Measurements from ENCODE around the gene IDS.

IDS gene

GRCh38 chrX:149487292-149487691, 17.8 kb downstream of the IDS start:
- Histone ChIP-seq H3K9me3 (ENCODE audit: low read depth, low read length) (no peaks in the 10 kb centered on the region), H3K4me3 (no peak overlapping the region), H3K27ac (no peak overlapping the region), H3K36me3 (ENCODE audit: insufficient read depth, low read length) (no peaks in the 10 kb centered on the region), H3K9ac (ENCODE audit: insufficient read length) (no peak overlapping the region)
- TF ChIP-seq POLR2AphosphoS5 (IDR thresholded peaks at IDR 0.05; ENCODE audit: borderline replicate concordance, low read depth, low read length): no peak
- TF ChIP-seq FOXP2 (optimal IDR thresholded peaks at IDR 0.05; ENCODE audit: control extremely low read depth, extremely low read length, insufficient read depth): no peak
- TF ChIP-seq EZH2 (IDR thresholded peaks at IDR 0.05): no peak
- no peak for DNase-seq (ENCODE audit: low read depth, low spot score)

GRCh38 chrX:149476513-149476912, 28.6 kb downstream of the IDS start:
- Histone ChIP-seq H3K36me3 (ENCODE audit: insufficient read depth, low read length) (no peaks in the 10 kb centered on the region), H3K27ac (no peak overlapping the region), H3K9ac (ENCODE audit: insufficient read length) (no peak overlapping the region), H3K9me3 (ENCODE audit: low read depth, low read length) (no peaks in the 10 kb centered on the region), H3K4me3 (no peak overlapping the region)
- DNase-seq (ENCODE audit: low read depth, low spot score): no peak
- no peak for TF ChIP-seq EZH2 (IDR thresholded peaks at IDR 0.05)
- no peak for TF ChIP-seq FOXP2 (optimal IDR thresholded peaks at IDR 0.05; ENCODE audit: control extremely low read depth, extremely low read length, insufficient read depth)
- TF ChIP-seq POLR2AphosphoS5 (IDR thresholded peaks at IDR 0.05; ENCODE audit: borderline replicate concordance, low read depth, low read length): no peak

GRCh38 chrX:149473966-149474365, 31.1 kb downstream of the IDS start:
- no peak overlapping the region for H3K4me3 ChIP-seq
- no peak overlapping the region for H3K27ac ChIP-seq
- no peaks in the 10 kb centered on the region for H3K36me3 ChIP-seq (ENCODE audit: insufficient read depth, low read length)
- DNase-seq (ENCODE audit: low read depth, low spot score): no peak
- H3K9ac ChIP-seq (ENCODE audit: insufficient read length): no peak overlapping the region
- no peaks in the 10 kb centered on the region for H3K9me3 ChIP-seq (ENCODE audit: low read depth, low read length)
- no peak for TF ChIP-seq POLR2AphosphoS5 (IDR thresholded peaks at IDR 0.05; ENCODE audit: borderline replicate concordance, low read depth, low read length)
- TF ChIP-seq FOXP2 (optimal IDR thresholded peaks at IDR 0.05; ENCODE audit: control extremely low read depth, extremely low read length, insufficient read depth): no peak
- TF ChIP-seq EZH2 (IDR thresholded peaks at IDR 0.05): no peak

- H3K9ac ChIP-seq (ENCODE audit: insufficient read length): no peak overlapping the region
- H3K9me3 ChIP-seq (ENCODE audit: low read depth, low read length): no peaks in the 10 kb centered on the region
- no peak overlapping the region for H3K27ac ChIP-seq
- TF ChIP-seq EZH2 (IDR thresholded peaks at IDR 0.05) (no peak), FOXP2 (optimal IDR thresholded peaks at IDR 0.05; ENCODE audit: control extremely low read depth, extremely low read length, insufficient read depth) (no peak), POLR2AphosphoS5 (IDR thresholded peaks at IDR 0.05; ENCODE audit: borderline replicate concordance, low read depth, low read length) (no peak)
- DNase-seq (ENCODE audit: low read depth, low spot score): no peak
- no peaks in the 10 kb centered on the region for H3K36me3 ChIP-seq (ENCODE audit: insufficient read depth, low read length)
- H3K4me3 ChIP-seq: no peak overlapping the region
Observed at GRCh38 chrX:149473092-149473491, 32.0 kb downstream of the IDS start.

GRCh38 chrX:149472625-149473024, 32.5 kb downstream of the IDS start:
- Histone ChIP-seq H3K27ac (no peak overlapping the region), H3K9ac (ENCODE audit: insufficient read length) (no peak overlapping the region), H3K36me3 (ENCODE audit: insufficient read depth, low read length) (no peaks in the 10 kb centered on the region), H3K4me3 (no peak overlapping the region), H3K9me3 (ENCODE audit: low read depth, low read length) (no peaks in the 10 kb centered on the region)
- no peak for DNase-seq (ENCODE audit: low read depth, low spot score)
- no peak for TF ChIP-seq POLR2AphosphoS5 (IDR thresholded peaks at IDR 0.05; ENCODE audit: borderline replicate concordance, low read depth, low read length)
- no peak for TF ChIP-seq FOXP2 (optimal IDR thresholded peaks at IDR 0.05; ENCODE audit: control extremely low read depth, extremely low read length, insufficient read depth)
- no peak for TF ChIP-seq EZH2 (IDR thresholded peaks at IDR 0.05)

GRCh38 chrX:149471397-149471796, 33.7 kb downstream of the IDS start:
- peak overlapping the region; percentile 68 for H3K4me3 ChIP-seq
- no peak for TF ChIP-seq POLR2AphosphoS5 (IDR thresholded peaks at IDR 0.05; ENCODE audit: borderline replicate concordance, low read depth, low read length)
- no peak for TF ChIP-seq EZH2 (IDR thresholded peaks at IDR 0.05)
- TF ChIP-seq FOXP2 (optimal IDR thresholded peaks at IDR 0.05; ENCODE audit: control extremely low read depth, extremely low read length, insufficient read depth): no peak

GRCh38 chrX:149470955-149471354, 34.2 kb downstream of the IDS start:
- DNase-seq (ENCODE audit: low read depth, low spot score): peak; percentile 12
- no peak for TF ChIP-seq EZH2 (IDR thresholded peaks at IDR 0.05)
- no peak for TF ChIP-seq FOXP2 (optimal IDR thresholded peaks at IDR 0.05; ENCODE audit: control extremely low read depth, extremely low read length, insufficient read depth)
- TF ChIP-seq POLR2AphosphoS5 (IDR thresholded peaks at IDR 0.05; ENCODE audit: borderline replicate concordance, low read depth, low read length): no peak
- Histone ChIP-seq H3K36me3 (ENCODE audit: insufficient read depth, low read length) (no peaks in the 10 kb centered on the region), H3K4me3 (peak overlapping the region; percentile 68), H3K9me3 (ENCODE audit: low read depth, low read length) (no peaks in the 10 kb centered on the region), H3K27ac (no peak overlapping the region), H3K9ac (ENCODE audit: insufficient read length) (no peak overlapping the region)

More at GRCh38 chrX:149471397-149471796, 33.7 kb downstream of the IDS start:
- Histone ChIP-seq H3K9ac (ENCODE audit: insufficient read length) (no peak overlapping the region), H3K9me3 (ENCODE audit: low read depth, low read length) (no peaks in the 10 kb centered on the region), H3K36me3 (ENCODE audit: insufficient read depth, low read length) (no peaks in the 10 kb centered on the region), H3K27ac (no peak overlapping the region)
- no peak for DNase-seq (ENCODE audit: low read depth, low spot score)

GRCh38 chrX:149469406-149469805, 35.7 kb downstream of the IDS start:
- no peak for TF ChIP-seq POLR2AphosphoS5 (IDR thresholded peaks at IDR 0.05; ENCODE audit: borderline replicate concordance, low read depth, low read length)
- H3K9ac ChIP-seq (ENCODE audit: insufficient read length): no peak overlapping the region
- no peak overlapping the region for H3K27ac ChIP-seq
- no peaks in the 10 kb centered on the region for H3K9me3 ChIP-seq (ENCODE audit: low read depth, low read length)
- H3K4me3 ChIP-seq: no peak overlapping the region
- DNase-seq (ENCODE audit: low read depth, low spot score): no peak
- no peaks in the 10 kb centered on the region for H3K36me3 ChIP-seq (ENCODE audit: insufficient read depth, low read length)

- no peak overlapping the region for H3K9ac ChIP-seq (ENCODE audit: insufficient read length)
- H3K27ac ChIP-seq: no peak overlapping the region
- DNase-seq (ENCODE audit: low read depth, low spot score): no peak
- no peaks in the 10 kb centered on the region for H3K9me3 ChIP-seq (ENCODE audit: low read depth, low read length)
- no peak overlapping the region for H3K4me3 ChIP-seq
- H3K36me3 ChIP-seq (ENCODE audit: insufficient read depth, low read length): no peaks in the 10 kb centered on the region
- TF ChIP-seq EZH2 (IDR thresholded peaks at IDR 0.05): no peak
- TF ChIP-seq FOXP2 (optimal IDR thresholded peaks at IDR 0.05; ENCODE audit: control extremely low read depth, extremely low read length, insufficient read depth): no peak
- TF ChIP-seq POLR2AphosphoS5 (IDR thresholded peaks at IDR 0.05; ENCODE audit: borderline replicate concordance, low read depth, low read length): no peak
Observed at GRCh38 chrX:149467920-149468319, 37.2 kb downstream of the IDS start.

All from SK-N-MC (cell line).